OCI-LY3 (cell line): ENCODE data around the gene MS4A10.

ENCODE experiments used
- H2AFZ ChIP-seq: fragments of 200-600, 300-600 bp; shearing (Covaris generic); 2 replicates; pipeline ENCODE4 v1.6.0; 2014; ENCODE audit warnings: antibody characterized with exemption, low read depth, low read length
- H3K27ac ChIP-seq: fragments of 200-600, 300-600 bp; sonication (generic); 2 replicates; pipeline ENCODE4 v1.5.1; 2014; ENCODE audit warnings: mild to moderate bottlenecking, low read length, moderate library complexity, mixed read lengths
- H3K27me3 ChIP-seq: fragments of 200-600, 300-600 bp; sonication (generic); 2 replicates; pipeline ENCODE4 v1.6.1; 2014; ENCODE audit warnings: low read depth, low read length, mixed read lengths
- H3K36me3 ChIP-seq: fragments of 200-600, 300-600 bp; sonication (generic); replicated peaks from 2 replicates; pipeline ENCODE3; 2014; ENCODE audit warnings: low read depth, low read length, mixed read lengths
- H3K4me1 ChIP-seq: fragments of 300-600, 200-600 bp; sonication (generic); 2 replicates; pipeline ENCODE4 v1.6.1; 2014; ENCODE audit warnings: low read length, mixed read lengths
- H3K4me2 ChIP-seq: fragments of 200-600, 300-600 bp; sonication (generic); 2 replicates; pipeline ENCODE4 v1.6.1; 2014; ENCODE audit warnings: low read length, mixed read lengths
- H3K4me3 ChIP-seq: fragments of 300-600, 200-600 bp; sonication (generic); 2 replicates; pipeline ENCODE4 v1.5.1; 2014; ENCODE audit warnings: antibody characterized with exemption, mild to moderate bottlenecking, low read length, moderate library complexity
- H3K79me2 ChIP-seq: fragments of 300-600, 200-600 bp; shearing (Covaris generic); 2 replicates; pipeline ENCODE4 v1.6.1; 2014; ENCODE audit warnings: mild to moderate bottlenecking, low read length, mixed read lengths
- H3K9ac ChIP-seq: fragments of 300-600, 200-600 bp; shearing (Covaris generic); 2 replicates; pipeline ENCODE4 v1.6.0; 2014; ENCODE audit warnings: mild to moderate bottlenecking, low read length, moderate library complexity
- H3K9me3 ChIP-seq: fragments of 200-600, 300-600 bp; shearing (Covaris generic); 2 replicates; pipeline ENCODE4 v1.6.1; 2014; ENCODE audit warnings: low read length, mixed read lengths; ENCODE audit not compliant: insufficient read depth
- H4K20me1 ChIP-seq: fragments of 200-600, 300-600 bp; sonication (generic); 2 replicates; pipeline ENCODE4 v1.6.1; 2016; ENCODE audit warnings: low read length, mixed read lengths; ENCODE audit not compliant: insufficient read depth
- EZH2phosphoT487 ChIP-seq: fragments of 200-600 bp; shearing (Covaris generic); IDR thresholded peaks from 2 replicates; pipeline ENCODE4 v1.6.1; 2018; ENCODE audit warnings: antibody characterized with exemption, mixed run types, low read depth
- TF ChIP-seq, protein P1 (sequence below): fragments of 200-600, 300-600 bp; sonication (generic); IDR thresholded peaks from 2 replicates; pipeline ENCODE4 v1.5.1; 2014; ENCODE audit warnings: antibody characterized with exemption, low read length, low read depth

The MS4A10 gene

DNA sequence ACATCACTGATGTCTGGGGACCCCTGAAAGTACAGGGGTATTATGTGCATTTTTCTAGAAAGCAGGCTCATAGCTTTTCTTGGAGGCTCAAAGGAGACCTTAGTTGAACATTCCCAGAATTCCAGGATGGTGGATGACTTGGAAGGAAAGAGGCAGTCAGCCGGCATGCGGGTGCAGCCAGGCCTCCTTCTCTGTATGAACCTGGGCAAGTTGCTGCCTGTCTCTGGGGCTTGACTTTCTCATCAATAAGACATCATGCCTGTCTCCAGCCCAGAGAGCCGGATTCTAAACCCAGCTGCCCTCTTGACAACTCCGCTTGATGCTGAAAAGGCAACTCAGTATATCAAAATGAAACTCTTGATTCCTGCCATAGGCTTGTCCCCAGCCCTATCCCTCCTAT is 15.9 kb upstream of the MS4A10 start:
- Histone ChIP-seq H4K20me1 (no peaks in the 10 kb centered on the region), H3K9ac (no peak overlapping the region), H3K4me3 (no peak overlapping the region), H3K79me2 (no peaks in the 10 kb centered on the region), H3K9me3 (no peaks in the 10 kb centered on the region), H3K36me3 (no peaks in the 10 kb centered on the region), H3K27me3 (no peaks in the 10 kb centered on the region), H2AFZ (no peak overlapping the region), H3K4me2 (no peak overlapping the region), H3K4me1 (peaks cover 25% of the 10 kb centered on the region), H3K27ac (no peak overlapping the region)
- TF ChIP-seq, protein P1, sequence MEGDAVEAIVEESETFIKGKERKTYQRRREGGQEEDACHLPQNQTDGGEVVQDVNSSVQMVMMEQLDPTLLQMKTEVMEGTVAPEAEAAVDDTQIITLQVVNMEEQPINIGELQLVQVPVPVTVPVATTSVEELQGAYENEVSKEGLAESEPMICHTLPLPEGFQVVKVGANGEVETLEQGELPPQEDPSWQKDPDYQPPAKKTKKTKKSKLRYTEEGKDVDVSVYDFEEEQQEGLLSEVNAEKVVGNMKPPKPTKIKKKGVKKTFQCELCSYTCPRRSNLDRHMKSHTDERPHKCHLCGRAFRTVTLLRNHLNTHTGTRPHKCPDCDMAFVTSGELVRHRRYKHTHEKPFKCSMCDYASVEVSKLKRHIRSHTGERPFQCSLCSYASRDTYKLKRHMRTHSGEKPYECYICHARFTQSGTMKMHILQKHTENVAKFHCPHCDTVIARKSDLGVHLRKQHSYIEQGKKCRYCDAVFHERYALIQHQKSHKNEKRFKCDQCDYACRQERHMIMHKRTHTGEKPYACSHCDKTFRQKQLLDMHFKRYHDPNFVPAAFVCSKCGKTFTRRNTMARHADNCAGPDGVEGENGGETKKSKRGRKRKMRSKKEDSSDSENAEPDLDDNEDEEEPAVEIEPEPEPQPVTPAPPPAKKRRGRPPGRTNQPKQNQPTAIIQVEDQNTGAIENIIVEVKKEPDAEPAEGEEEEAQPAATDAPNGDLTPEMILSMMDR: no peak
- TF ChIP-seq EZH2phosphoT487: no peak

GRCh38 chr11:60769811-60770210 is 15.3 kb upstream of the MS4A10 start:
- H3K27ac ChIP-seq: no peak overlapping the region
- no peak overlapping the region for H3K9ac ChIP-seq
- H3K79me2 ChIP-seq: no peaks in the 10 kb centered on the region
- H3K36me3 ChIP-seq: no peaks in the 10 kb centered on the region
- H2AFZ ChIP-seq: no peak overlapping the region
- H3K4me1 ChIP-seq: peaks cover 20% of the 10 kb centered on the region
- no peak overlapping the region for H3K4me3 ChIP-seq
- TF ChIP-seq, protein P1: no peak
- no peak for TF ChIP-seq EZH2phosphoT487
- no peaks in the 10 kb centered on the region for H3K9me3 ChIP-seq
- H3K4me2 ChIP-seq: no peak overlapping the region
- H4K20me1 ChIP-seq: no peaks in the 10 kb centered on the region
- H3K27me3 ChIP-seq: no peaks in the 10 kb centered on the region

DNA sequence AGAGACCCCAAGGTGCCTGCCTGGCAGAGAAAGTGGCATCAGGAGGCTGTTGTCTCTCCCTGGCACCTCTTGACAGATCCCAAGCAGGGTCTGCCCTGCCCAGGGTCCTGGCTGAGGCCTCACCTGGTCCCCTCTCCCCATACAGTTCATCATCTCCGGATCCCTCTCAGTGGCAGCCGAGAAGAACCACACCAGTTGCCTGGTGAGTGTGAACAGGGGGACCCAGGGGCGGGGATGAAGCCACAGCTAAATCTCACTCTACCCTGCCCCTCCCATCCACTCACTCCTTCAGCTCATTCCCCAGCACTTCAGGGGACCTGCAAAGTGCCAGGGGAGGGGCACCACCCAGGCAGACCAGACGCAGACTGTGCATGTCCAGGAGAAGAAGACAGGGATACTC is 14.0 kb upstream of the MS4A10 start:
- no peak for TF ChIP-seq EZH2phosphoT487
- TF ChIP-seq, protein P1: no peak
- no peak overlapping the region for H3K27ac ChIP-seq
- H3K79me2 ChIP-seq: no peaks in the 10 kb centered on the region
- H3K4me1 ChIP-seq: peaks cover 19% of the 10 kb centered on the region
- H3K4me2 ChIP-seq: no peak overlapping the region
- no peaks in the 10 kb centered on the region for H3K9me3 ChIP-seq
- no peak overlapping the region for H3K9ac ChIP-seq
- no peaks in the 10 kb centered on the region for H3K27me3 ChIP-seq
- H4K20me1 ChIP-seq: no peaks in the 10 kb centered on the region
- H2AFZ ChIP-seq: no peak overlapping the region
- no peaks in the 10 kb centered on the region for H3K36me3 ChIP-seq
- no peak overlapping the region for H3K4me3 ChIP-seq

GRCh38 chr11:60771879-60772525 is 13.1 kb upstream of the MS4A10 start:
- Histone ChIP-seq H3K36me3 (no peaks in the 10 kb centered on the region), H2AFZ (peak overlapping the region; percentile 73), H3K9me3 (no peaks in the 10 kb centered on the region), H3K27me3 (no peaks in the 10 kb centered on the region), H3K4me2 (peak overlapping the region; percentile 42), H3K9ac (no peak overlapping the region), H3K4me3 (no peak overlapping the region), H4K20me1 (no peaks in the 10 kb centered on the region), H3K27ac (no peak overlapping the region), H3K79me2 (no peaks in the 10 kb centered on the region), H3K4me1 (peaks cover 19% of the 10 kb centered on the region)
- TF ChIP-seq, protein P1: no peak
- no peak for TF ChIP-seq EZH2phosphoT487
